ENCODE data around the gene TTC23.

Gene TTC23

DNA sequence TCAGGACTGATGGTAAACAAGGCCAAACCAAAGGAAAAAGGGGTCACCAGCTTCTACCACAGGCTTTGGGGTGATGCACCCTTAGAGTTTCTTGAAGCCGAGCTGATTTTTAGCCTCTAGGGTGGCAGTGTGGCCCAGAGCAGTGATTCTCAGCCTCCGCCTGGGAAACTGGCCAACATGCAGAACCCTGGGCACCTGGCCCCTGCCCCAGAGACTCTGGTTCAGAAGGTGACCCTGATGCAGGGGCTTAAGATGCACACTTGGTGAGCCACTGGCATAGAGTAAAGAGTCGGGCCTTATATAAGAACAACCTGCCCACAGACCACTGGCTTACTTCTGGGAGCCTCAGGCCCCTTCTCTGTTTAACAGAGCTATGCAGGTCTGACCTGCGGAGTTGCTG lies 100.0 kb downstream of the TTC23 start:
- H3K79me2 ChIP-seq (ENCODE audit: low read length), result no peaks in the 10 kb centered on the region
- peak overlapping the region; percentile 80 for H3K27ac ChIP-seq (ENCODE audit: low read length)
- H3K9me3 ChIP-seq (replicated peaks; ENCODE audit: insufficient read depth, low read length), result no peaks in the 10 kb centered on the region
- peak overlapping the region; percentile 67 for H3K4me2 ChIP-seq (ENCODE audit: low read depth, low read length)
- peak overlapping the region; percentile 59 for H3K9ac ChIP-seq (ENCODE audit: low read length)
- TF ChIP-seq EZH2 (optimal IDR thresholded peaks at IDR 0.05; ENCODE audit: low read depth, low read length) (no peak), EZH2phosphoT487 (IDR thresholded peaks at IDR 0.05; ENCODE audit: low read length) (no peak)
- TF ChIP-seq, protein P1, sequence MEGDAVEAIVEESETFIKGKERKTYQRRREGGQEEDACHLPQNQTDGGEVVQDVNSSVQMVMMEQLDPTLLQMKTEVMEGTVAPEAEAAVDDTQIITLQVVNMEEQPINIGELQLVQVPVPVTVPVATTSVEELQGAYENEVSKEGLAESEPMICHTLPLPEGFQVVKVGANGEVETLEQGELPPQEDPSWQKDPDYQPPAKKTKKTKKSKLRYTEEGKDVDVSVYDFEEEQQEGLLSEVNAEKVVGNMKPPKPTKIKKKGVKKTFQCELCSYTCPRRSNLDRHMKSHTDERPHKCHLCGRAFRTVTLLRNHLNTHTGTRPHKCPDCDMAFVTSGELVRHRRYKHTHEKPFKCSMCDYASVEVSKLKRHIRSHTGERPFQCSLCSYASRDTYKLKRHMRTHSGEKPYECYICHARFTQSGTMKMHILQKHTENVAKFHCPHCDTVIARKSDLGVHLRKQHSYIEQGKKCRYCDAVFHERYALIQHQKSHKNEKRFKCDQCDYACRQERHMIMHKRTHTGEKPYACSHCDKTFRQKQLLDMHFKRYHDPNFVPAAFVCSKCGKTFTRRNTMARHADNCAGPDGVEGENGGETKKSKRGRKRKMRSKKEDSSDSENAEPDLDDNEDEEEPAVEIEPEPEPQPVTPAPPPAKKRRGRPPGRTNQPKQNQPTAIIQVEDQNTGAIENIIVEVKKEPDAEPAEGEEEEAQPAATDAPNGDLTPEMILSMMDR (IDR thresholded peaks at IDR 0.05; ENCODE audit: low read length), result no peak
- H3K4me3 ChIP-seq (ENCODE audit: low read length), result no peak overlapping the region
- H2AFZ ChIP-seq (ENCODE audit: low read length), result peak overlapping the region; percentile 76
- no peak for DNase-seq
- H4K20me1 ChIP-seq (ENCODE audit: insufficient read depth, low read length), result no peaks in the 10 kb centered on the region
- no peaks in the 10 kb centered on the region for H3K27me3 ChIP-seq (replicated peaks; ENCODE audit: insufficient read depth, low read length)
- H3K9me2 ChIP-seq (replicated peaks; ENCODE audit: insufficient read depth, low read length), result no peaks in the 10 kb centered on the region
- H3F3A ChIP-seq (ENCODE audit: insufficient read depth, low read length), result peaks cover 14% of the 10 kb centered on the region
- peaks cover 31% of the 10 kb centered on the region for H3K4me1 ChIP-seq (ENCODE audit: low read length)
- H3K36me3 ChIP-seq (replicated peaks; ENCODE audit: insufficient read depth, low read length), result no peaks in the 10 kb centered on the region

DNA sequence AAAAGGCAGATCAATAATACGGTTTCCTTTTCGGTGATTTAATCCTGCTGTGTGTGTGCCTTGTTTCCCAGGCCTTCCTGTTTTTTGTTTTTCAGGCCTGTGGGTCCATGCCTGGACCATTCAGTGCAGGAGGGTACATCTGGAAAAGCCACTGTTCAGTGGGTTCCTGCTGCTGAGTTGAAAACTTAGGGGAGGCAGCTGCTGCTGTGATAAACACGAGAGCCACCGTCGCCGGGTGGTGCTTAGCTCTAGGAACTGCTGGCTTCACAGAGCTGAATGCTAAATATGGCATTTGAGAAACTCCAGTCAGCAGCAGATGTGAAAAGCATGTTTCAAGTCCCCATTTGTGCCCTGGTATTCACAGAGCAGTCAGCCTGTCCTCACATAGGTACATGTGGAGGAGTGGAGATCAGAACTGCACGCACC lies 100.5 kb downstream of the TTC23 start:
- Histone ChIP-seq H3K9me2 (replicated peaks; ENCODE audit: insufficient read depth, low read length) (no peaks in the 10 kb centered on the region), H3F3A (ENCODE audit: insufficient read depth, low read length) (peaks cover 14% of the 10 kb centered on the region), H2AFZ (ENCODE audit: low read length) (peak overlapping the region; percentile 76), H3K36me3 (replicated peaks; ENCODE audit: insufficient read depth, low read length) (no peaks in the 10 kb centered on the region), H3K4me2 (ENCODE audit: low read depth, low read length) (peak overlapping the region; percentile 67), H3K27ac (ENCODE audit: low read length) (peak overlapping the region; percentile 80), H4K20me1 (ENCODE audit: insufficient read depth, low read length) (no peaks in the 10 kb centered on the region), H3K4me1 (ENCODE audit: low read length) (peaks cover 36% of the 10 kb centered on the region), H3K27me3 (replicated peaks; ENCODE audit: insufficient read depth, low read length) (no peaks in the 10 kb centered on the region), H3K79me2 (ENCODE audit: low read length) (no peaks in the 10 kb centered on the region), H3K4me3 (ENCODE audit: low read length) (peak overlapping the region; percentile 33), H3K9ac (ENCODE audit: low read length) (peak overlapping the region; percentile 59), H3K9me3 (replicated peaks; ENCODE audit: insufficient read depth, low read length) (no peaks in the 10 kb centered on the region)
- DNase-seq, result peak; percentile 91
- TF ChIP-seq EZH2 (optimal IDR thresholded peaks at IDR 0.05; ENCODE audit: low read depth, low read length), result no peak
- no peak for TF ChIP-seq EZH2phosphoT487 (IDR thresholded peaks at IDR 0.05; ENCODE audit: low read length)
- TF ChIP-seq, protein P1 (IDR thresholded peaks at IDR 0.05; ENCODE audit: low read length), result no peak

DNA sequence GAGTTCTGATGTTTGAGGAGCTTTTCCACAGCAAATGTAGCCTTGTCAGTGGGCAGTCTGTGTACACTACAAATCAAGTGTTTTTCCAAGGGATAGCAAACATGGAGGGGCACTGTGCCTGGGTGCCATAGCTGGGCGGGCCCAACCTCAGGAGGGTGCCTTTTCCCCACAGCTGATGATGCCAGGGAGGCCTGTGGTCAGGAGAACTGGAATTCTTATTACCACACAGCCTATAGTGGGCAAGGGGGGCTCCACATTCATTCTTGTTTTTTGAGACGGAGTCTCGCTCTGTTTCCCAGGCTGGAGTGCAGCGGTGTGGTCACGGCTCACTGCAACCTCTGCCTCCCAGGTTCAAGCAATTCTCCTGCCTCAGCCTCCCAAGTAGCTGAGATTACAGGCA lies 102.7 kb downstream of the TTC23 start:
- no peak overlapping the region for H3K9ac ChIP-seq (ENCODE audit: low read length)
- no peak for DNase-seq
- H3K36me3 ChIP-seq (replicated peaks; ENCODE audit: insufficient read depth, low read length), result no peaks in the 10 kb centered on the region
- no peak overlapping the region for H3K27ac ChIP-seq (ENCODE audit: low read length)
- H2AFZ ChIP-seq (ENCODE audit: low read length), result no peak overlapping the region
- no peaks in the 10 kb centered on the region for H3K9me3 ChIP-seq (replicated peaks; ENCODE audit: insufficient read depth, low read length)
- TF ChIP-seq EZH2 (optimal IDR thresholded peaks at IDR 0.05; ENCODE audit: low read depth, low read length), result no peak
- no peak for TF ChIP-seq EZH2phosphoT487 (IDR thresholded peaks at IDR 0.05; ENCODE audit: low read length)
- TF ChIP-seq, protein P1 (IDR thresholded peaks at IDR 0.05; ENCODE audit: low read length), result no peak
- H3K4me3 ChIP-seq (ENCODE audit: low read length), result no peak overlapping the region
- H3K9me2 ChIP-seq (replicated peaks; ENCODE audit: insufficient read depth, low read length), result no peaks in the 10 kb centered on the region
- H3K27me3 ChIP-seq (replicated peaks; ENCODE audit: insufficient read depth, low read length), result no peaks in the 10 kb centered on the region
- no peak overlapping the region for H3K4me2 ChIP-seq (ENCODE audit: low read depth, low read length)
- peaks cover 14% of the 10 kb centered on the region for H3F3A ChIP-seq (ENCODE audit: insufficient read depth, low read length)
- H4K20me1 ChIP-seq (ENCODE audit: insufficient read depth, low read length), result no peaks in the 10 kb centered on the region
- peaks cover 43% of the 10 kb centered on the region for H3K4me1 ChIP-seq (ENCODE audit: low read length)
- no peaks in the 10 kb centered on the region for H3K79me2 ChIP-seq (ENCODE audit: low read length)

Measured in MM.1S (cell line).